Smooth muscle cell of the pulmonary artery (primary cell): Measurements from ENCODE around the gene GDPD4. TPM values are rescaled to one million over a fixed set of nuclear protein-coding genes. Genes with fewer than 3 reads are reported as not detected.

Experiments
- total RNA-seq: library from RNA; depleted of rRNA; stranded (reverse); fragments of >200 nt; gene quantifications from 2 replicates; pipeline ENCODE4 v1.2.3, GENCODE V29; 2014

Gene GDPD4, protein sequence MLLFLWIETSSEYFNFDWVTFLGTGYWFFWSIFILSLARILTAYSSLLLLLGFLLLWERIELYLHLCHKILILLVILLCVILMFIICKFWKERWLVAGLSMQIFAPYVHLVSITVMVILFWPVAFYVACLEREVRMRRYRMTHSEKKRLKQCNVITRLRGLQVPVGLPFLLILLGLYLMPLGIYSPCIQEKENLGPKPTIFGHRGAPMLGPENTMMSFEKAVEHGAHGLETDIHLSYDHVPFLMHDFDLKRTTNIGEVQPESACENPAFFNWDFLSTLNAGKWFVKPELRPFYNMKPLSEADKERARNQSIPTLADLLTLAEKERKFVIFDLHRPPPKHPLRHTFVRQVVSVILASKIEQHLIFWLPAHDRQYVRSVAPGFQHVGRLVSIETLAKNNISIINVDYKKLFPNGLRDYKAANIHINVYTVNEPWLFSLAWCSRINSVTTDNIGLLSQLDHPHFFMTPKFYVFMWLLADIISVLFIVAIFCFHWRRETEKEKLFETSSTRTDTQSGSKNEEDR
- not detected in 2 replicates for total RNA-seq

GRCh38 chr11:77301510-77301909 lies at the start of gene GDPD4:
Gene GDPD4 (minus strand): TSS chr11:77301686. CDS start chr11:77285137, 16,549 bp downstream.

Other genes with a start within 250 kb of the GDPD4 start
- gene CAPN5, start 234.7 kb downstream of the GDPD4 start, total RNA-seq = 24.5 and 30.0 TPM in 2 replicates
- gene OMP, start 198.8 kb downstream of the GDPD4 start, total RNA-seq = 0.43 and 0.98 TPM in 2 replicates
- 0.13 and 0.20 TPM in 2 replicates for gene MYO7A, start 173.4 kb downstream of the GDPD4 start, total RNA-seq
- 21.4 and 24.5 TPM in 2 replicates for gene PAK1, start 172.4 kb upstream of the GDPD4 start, total RNA-seq